Non-pigmented ciliary epithelial cell (primary cell): ENCODE data around the gene ACYP1.
"Not testable (repeated sequence)": the region's sequence is repeated elsewhere in the genome, so short reads cannot be mapped to it uniquely, and the experiment has no call there.

Experiments
- DNase-seq: peaks from one replicate; pipeline ENCODE4 v3.0.0-alpha.2; 2010; ENCODE audit warnings: low read depth

The ACYP1 gene

GRCh38 chr14:75068294-75069120 is 4.7 kb upstream of the ACYP1 start:
- DNase-seq = no peak

DNA sequence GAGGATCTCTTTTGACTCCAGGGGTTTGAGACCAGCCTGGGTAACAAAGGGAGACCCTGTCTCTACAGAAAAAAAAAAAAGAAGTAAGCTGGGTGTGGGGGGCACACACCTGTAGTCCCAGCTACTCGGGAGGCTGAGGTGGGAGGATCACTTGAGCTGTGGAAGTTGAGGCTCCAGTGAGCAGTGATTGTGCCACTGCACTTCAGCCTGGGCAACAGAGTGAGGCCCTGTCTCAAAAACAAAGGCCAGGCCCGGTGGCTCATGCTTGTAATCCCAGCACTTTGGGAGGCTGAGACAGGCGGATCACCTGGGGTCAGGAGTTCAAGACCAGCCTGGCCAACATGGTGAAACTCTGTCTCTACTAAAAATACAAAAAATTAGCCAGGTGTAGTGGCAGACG is 3.9 kb upstream of the ACYP1 start:
- not testable (repeated sequence) for DNase-seq

- DNase-seq = no peak
Measured at GRCh38 chr14:75067212-75067611, 3.4 kb upstream of the ACYP1 start.

- DNase-seq = no peak
Measured at GRCh38 chr14:75066691-75067090, 2.9 kb upstream of the ACYP1 start.

DNA sequence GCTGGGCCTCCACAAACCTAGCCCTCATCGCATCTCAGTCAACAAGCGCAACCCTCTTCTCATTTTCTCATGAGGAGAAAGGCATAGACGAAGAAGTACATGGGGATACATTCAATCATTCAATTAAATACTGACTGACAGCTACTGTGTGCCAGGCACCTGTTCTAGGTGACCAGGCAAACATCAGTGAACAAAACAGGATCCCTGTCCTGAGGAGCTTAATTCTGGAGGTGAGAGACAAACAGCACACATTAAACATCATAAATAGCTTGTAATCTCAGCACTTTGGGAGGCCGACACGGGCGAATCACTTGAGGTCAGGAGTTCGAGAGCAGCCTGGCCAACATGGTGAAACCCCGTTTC is 362 bp upstream of the ACYP1 start:
- no peak for DNase-seq

GRCh38 chr14:75063013-75063412 is 811 bp downstream of the ACYP1 start:
- no peak for DNase-seq

- no peak for DNase-seq
Measured at GRCh38 chr14:75060420-75060819, 3.4 kb downstream of the ACYP1 start.

DNA sequence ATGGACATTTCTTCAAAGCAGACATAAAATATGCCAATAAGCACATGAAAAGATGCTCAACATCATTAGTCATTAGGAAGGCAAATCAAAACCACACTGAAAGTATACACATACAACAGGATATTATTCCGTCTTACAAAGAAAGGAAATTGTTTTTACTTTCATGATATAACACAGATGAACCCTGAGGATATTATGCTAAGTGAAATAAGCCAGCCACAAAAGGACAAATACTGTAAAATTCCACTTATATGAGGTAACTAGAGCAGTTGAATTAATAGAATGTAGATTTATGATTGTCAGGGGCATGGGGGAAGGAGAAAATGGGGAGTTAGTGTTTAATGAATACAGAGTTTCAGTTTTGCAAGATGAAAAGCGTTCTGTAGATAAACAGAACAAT is 4.2 kb downstream of the ACYP1 start:
- no peak for DNase-seq

DNA sequence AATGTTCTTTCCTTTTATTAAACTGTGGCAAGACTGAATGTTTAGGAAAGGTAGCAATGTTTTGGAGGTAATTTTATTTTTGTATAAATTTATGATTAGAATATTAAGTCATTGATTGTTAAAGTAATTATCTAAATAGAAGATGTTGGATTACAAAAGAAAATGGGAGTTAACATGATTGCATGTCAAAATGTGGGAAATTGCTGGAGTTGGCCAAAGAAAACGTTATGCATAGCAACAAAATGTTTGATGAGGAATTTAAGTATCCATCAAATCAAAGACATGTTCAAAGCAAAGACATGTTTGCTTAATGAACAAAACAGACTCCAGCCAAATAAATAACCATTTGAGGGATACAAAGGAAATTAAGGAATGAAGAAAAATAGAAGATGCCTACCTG is 9.4 kb downstream of the ACYP1 start:
- no peak for DNase-seq

GRCh38 chr14:75053396-75054291 is 10.2 kb downstream of the ACYP1 start:
- DNase-seq = no peak

GRCh38 chr14:75051556-75051899 is 12.3 kb downstream of the ACYP1 start:
- DNase-seq = no peak

DNA sequence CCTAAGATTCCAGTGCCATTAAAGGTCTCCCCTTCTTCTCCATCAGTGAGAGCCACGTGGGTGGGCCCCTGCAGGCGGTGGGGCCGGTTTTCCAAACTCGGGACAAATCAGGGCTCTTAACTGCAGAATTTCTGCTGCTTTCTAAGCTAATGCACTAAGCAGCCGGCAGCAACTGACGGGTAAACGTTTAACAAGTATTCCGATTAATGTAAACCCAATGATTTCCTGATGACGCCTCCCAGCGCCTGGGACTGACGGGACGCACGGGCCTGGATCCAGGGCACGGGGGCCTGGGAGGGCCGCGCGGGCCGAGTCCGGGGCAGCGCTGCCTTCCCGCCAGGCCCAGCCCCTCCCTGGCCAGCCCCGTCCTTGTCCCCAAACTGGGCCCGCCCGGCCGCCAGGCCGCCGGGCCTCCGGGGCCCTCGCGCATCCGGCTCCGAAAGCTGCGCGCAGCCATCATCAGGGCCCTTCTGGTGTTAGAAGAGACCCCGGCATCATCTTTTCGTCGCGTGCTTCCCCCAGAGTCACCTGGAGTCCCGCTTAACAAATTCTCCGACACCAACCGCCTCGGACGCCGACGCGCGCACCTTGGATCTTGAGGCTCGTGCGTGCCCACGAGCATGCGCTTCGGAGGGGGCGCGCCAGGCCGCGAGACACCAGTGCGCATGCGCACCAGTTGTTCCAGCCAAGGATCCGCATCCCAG is 12.8 kb downstream of the ACYP1 start, which contains the start of gene MLH3:
MLH3 (minus strand) TSS at position 616 of the 704 bp plus-strand sequence. CDS start 1,812 bp downstream, outside the sequence.
- DNase-seq = no peak

DNA sequence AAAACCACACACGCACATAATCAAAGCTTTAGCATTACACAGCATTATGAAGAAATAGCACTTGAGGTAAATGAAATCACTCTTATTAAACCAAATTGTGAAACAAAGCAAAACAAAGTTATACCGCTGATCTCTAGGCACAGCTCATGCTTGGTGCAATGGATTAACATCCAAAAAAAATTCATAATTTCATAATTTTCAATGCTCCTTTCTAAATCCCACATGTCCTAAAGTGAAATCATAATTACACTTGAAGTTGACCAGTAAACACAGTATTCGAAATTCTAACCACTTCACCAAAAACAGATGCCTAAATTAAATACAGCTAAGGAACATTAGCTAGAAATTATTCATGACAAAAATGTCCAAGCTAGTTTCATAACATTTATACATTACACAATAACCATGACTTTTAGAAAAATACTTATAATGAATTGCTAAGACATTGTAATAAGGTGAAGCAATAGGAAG is 14.1 kb downstream of the ACYP1 start:
- no peak for DNase-seq

- DNase-seq = no peak
Measured at GRCh38 chr14:75049136-75049535, 14.7 kb downstream of the ACYP1 start.

- DNase-seq = no peak
Measured at GRCh38 chr14:75048101-75048500, 15.7 kb downstream of the ACYP1 start.

- no peak for DNase-seq
Measured at GRCh38 chr14:75047506-75047905, 16.3 kb downstream of the ACYP1 start.

- DNase-seq = no peak
Measured at GRCh38 chr14:75046899-75047298, 16.9 kb downstream of the ACYP1 start.

- DNase-seq = no peak
Measured at GRCh38 chr14:75046275-75046674, 17.5 kb downstream of the ACYP1 start.

- no peak for DNase-seq
Measured at GRCh38 chr14:75044752-75045151, 19.1 kb downstream of the ACYP1 start.

DNA sequence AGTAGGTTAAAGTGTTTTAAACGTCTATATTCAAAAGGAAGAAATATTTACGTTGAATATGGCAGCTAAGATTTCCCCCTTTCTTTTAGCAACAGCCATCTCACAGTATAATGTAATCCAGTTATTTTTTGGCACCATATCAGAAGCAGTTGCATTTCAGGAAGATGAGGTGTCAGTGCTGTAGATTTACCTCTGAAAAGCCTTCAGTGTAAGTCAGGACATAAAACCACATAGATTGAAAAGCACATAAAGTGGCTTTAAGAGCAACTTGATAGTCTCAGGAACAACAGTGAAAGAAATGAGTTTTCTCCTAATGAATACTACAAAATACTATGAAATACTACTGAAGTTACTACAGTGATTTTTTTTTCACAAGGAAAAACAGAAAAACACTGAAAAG is 19.5 kb downstream of the ACYP1 start:
- DNase-seq = no peak

GRCh38 chr14:75042035-75042434 is 21.8 kb downstream of the ACYP1 start:
- DNase-seq = no peak

DNA sequence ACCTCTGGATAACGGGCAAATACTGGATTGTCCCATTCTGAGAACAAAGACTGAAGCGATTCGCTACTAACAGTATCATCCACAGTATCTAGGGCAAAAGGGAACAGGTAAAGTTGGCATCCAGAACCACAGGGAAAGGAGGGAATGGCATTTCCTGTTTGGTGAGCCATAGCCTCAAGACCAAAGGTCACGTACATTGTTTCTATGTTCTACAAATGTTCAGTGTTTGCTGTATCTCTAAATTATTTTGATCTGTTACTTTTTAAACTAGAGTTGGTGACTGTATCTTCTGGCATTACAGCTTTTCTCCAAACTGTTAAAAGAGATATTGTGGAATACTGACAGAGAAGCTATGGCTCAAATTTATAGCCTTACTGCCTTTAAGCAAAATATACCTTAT is 22.2 kb downstream of the ACYP1 start:
- no peak for DNase-seq
